ENCODE results near the gene FBN2.

DNA sequence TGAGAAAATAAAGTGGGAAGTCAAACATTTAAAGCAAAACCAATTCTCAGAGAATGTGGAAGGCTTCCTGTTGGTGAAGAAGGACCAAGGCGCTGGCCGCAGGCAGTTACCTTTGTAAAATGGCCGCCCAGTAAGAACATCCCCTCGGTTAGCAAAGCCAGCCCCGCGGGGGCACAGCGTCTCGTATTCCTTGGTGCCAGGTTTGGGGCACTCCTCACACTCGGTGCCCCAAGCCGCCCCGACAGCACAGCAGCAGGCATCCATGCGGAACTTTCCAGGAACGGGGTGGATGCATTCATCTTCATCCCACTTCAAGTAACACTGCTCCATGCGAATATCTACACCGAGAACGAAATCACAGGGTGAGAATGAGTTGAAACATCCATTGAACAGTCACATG lies 192.8 kb downstream of the FBN2 start:
- TF ChIP-seq POLR2A (IDR thresholded peaks at IDR 0.05; ENCODE audit: low read length) (no peak), GATA1 (IDR thresholded peaks at IDR 0.05; ENCODE audit: low read depth, low read length) (no peak)
